WERI-Rb-1 (cell line): Measurements from ENCODE around the gene KRT72.
"Not testable (repeated sequence)": the region's sequence is repeated elsewhere in the genome, so short reads cannot be mapped to it uniquely, and the experiment has no call there.

Experiments used
- DNase-seq: peaks from one replicate; pipeline ENCODE4 v3.0.0-alpha.2; 2020
- H3K27ac ChIP-seq: fragments of 250-450 bp; sonication (Bioruptor Pico); 2 replicates; pipeline ENCODE4 v1.5.1; 2020; ENCODE audit warnings: mild to moderate bottlenecking, moderate library complexity
- H3K27me3 ChIP-seq: fragments of 250-450 bp; sonication (Bioruptor Pico); 2 replicates; pipeline ENCODE4 v1.5.1; 2021; ENCODE audit warnings: mild to moderate bottlenecking, low read depth, moderate library complexity; ENCODE audit not compliant: insufficient read depth, severe bottlenecking
- H3K36me3 ChIP-seq: fragments of 250-450 bp; sonication (Bioruptor Pico); 2 replicates; pipeline ENCODE4 v1.5.1; 2020; ENCODE audit warnings: mild to moderate bottlenecking, moderate library complexity
- H3K4me3 ChIP-seq: 2 replicates; pipeline ENCODE4 v1.5.1; 2011; ENCODE audit warnings: low read depth, mild to moderate bottlenecking, control low read depth, low read length
- H3K9me3 ChIP-seq: fragments of 250-450 bp; sonication (Bioruptor Pico); 2 replicates; pipeline ENCODE4 v1.5.1; 2021; ENCODE audit warnings: mild to moderate bottlenecking, moderate library complexity; ENCODE audit not compliant: severe bottlenecking
- CTCF ChIP-seq: IDR thresholded peaks from 2 replicates; pipeline ENCODE4 v1.5.1; 2011; ENCODE audit warnings: low read depth, mild to moderate bottlenecking, control low read depth, inconsistent platforms, low read length

The KRT72 gene

GRCh38 chr12:52603314-52603713, 2.1 kb upstream of the KRT72 start:
- peaks cover 85% of the 10 kb centered on the region for H3K27me3 ChIP-seq

GRCh38 chr12:52602552-52602951, 1.3 kb upstream of the KRT72 start:
- no peak for DNase-seq
- H3K9me3 ChIP-seq: no peaks in the 10 kb centered on the region
- TF ChIP-seq CTCF: no peak

More at GRCh38 chr12:52603314-52603713, 2.1 kb upstream of the KRT72 start:
- Histone ChIP-seq H3K36me3 (no peaks in the 10 kb centered on the region), H3K27ac (no peak overlapping the region), H3K9me3 (no peaks in the 10 kb centered on the region), H3K4me3 (no peak overlapping the region)
- TF ChIP-seq CTCF: no peak
- no peak for DNase-seq

GRCh38 chr12:52601671-52602070, 408 bp upstream of the KRT72 start:
- TF ChIP-seq CTCF: no peak
- Histone ChIP-seq H3K9me3 (no peaks in the 10 kb centered on the region), H3K4me3 (no peak overlapping the region)

More at GRCh38 chr12:52602552-52602951, 1.3 kb upstream of the KRT72 start:
- H3K36me3 ChIP-seq: no peaks in the 10 kb centered on the region
- H3K27me3 ChIP-seq: peaks cover 82% of the 10 kb centered on the region
- no peak overlapping the region for H3K4me3 ChIP-seq
- no peak overlapping the region for H3K27ac ChIP-seq

GRCh38 chr12:52600475-52600874, 788 bp downstream of the KRT72 start:
- H3K27me3 ChIP-seq: peaks cover 80% of the 10 kb centered on the region
- no peak for DNase-seq
- no peaks in the 10 kb centered on the region for H3K36me3 ChIP-seq
- no peak overlapping the region for H3K4me3 ChIP-seq
- no peaks in the 10 kb centered on the region for H3K9me3 ChIP-seq
- no peak overlapping the region for H3K27ac ChIP-seq
- TF ChIP-seq CTCF: no peak

More at GRCh38 chr12:52601671-52602070, 408 bp upstream of the KRT72 start:
- Histone ChIP-seq H3K27me3 (peaks cover 80% of the 10 kb centered on the region), H3K27ac (no peak overlapping the region), H3K36me3 (no peaks in the 10 kb centered on the region)
- DNase-seq: no peak

- TF ChIP-seq CTCF: no peak
Measured at GRCh38 chr12:52600071-52600470, 1.2 kb downstream of the KRT72 start.

GRCh38 chr12:52598966-52599365, 2.3 kb downstream of the KRT72 start:
- H3K27ac ChIP-seq: no peak overlapping the region
- H3K4me3 ChIP-seq: no peak overlapping the region
- DNase-seq: no peak
- TF ChIP-seq CTCF: no peak
- H3K27me3 ChIP-seq: peaks cover 73% of the 10 kb centered on the region
- H3K36me3 ChIP-seq: no peaks in the 10 kb centered on the region
- peaks cover 5% of the 10 kb centered on the region for H3K9me3 ChIP-seq

More at GRCh38 chr12:52600071-52600470, 1.2 kb downstream of the KRT72 start:
- no peak for DNase-seq
- Histone ChIP-seq H3K9me3 (no peaks in the 10 kb centered on the region), H3K4me3 (no peak overlapping the region), H3K27me3 (peaks cover 81% of the 10 kb centered on the region), H3K27ac (no peak overlapping the region), H3K36me3 (no peaks in the 10 kb centered on the region)

- H3K4me3 ChIP-seq, DNase-seq: not testable (repeated sequence)
- peaks cover 70% of the 10 kb centered on the region for H3K27me3 ChIP-seq
Measured at GRCh38 chr12:52594237-52594636, 7.0 kb downstream of the KRT72 start.

More at GRCh38 chr12:52594237-52594636, 7.0 kb downstream of the KRT72 start:
- H3K9me3 ChIP-seq: peaks cover 11% of the 10 kb centered on the region
- H3K36me3 ChIP-seq, H3K27ac ChIP-seq: not testable (repeated sequence)
